GM18870 (cell line): ENCODE measurements around the gene KCTD5.
"Not testable (repeated sequence)": the region's sequence is repeated elsewhere in the genome, so short reads cannot be mapped to it uniquely, and the experiment has no call there.

ENCODE experiments used
- ATAC-seq: cut with Tn5 transposase; IDR thresholded peaks from one replicate; pipeline ENCODE4 v1.9.1; 2021; ENCODE audit warnings: moderate library complexity; ENCODE audit not compliant: unreplicated experiment

The KCTD5 gene

DNA sequence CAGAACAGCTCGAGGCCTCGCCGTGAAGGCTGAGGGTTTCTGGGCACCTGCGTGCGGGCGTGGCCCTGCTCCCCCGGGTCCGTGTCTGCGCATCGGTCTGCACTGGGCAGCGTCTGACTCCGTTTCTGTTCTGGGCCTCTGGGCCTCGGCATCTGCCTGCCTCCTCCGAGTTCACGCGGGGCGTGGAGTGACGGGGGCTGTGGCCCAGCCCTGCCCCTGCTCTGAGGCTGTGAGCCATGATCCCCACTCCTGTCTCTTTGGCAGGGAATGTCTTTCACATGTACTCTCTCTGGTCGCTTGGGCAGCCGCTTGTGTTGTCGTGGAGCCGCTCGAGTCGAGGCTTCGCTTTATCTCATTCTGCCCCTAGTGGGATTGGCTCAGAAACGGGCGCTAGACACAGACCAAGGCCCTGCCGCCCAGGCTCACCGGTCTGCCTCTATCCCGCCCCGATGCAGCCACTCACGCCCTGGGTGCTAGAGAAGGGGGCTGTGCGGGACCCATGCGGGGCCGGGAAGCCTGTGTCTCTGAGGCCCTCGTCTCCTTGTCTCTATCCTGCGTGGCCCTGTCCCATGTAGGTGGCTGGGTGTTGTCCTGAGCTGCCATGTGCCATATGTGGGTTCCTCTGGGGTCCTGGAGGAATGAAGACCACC, 14.4 kb downstream of the KCTD5 start:
- ATAC-seq = not testable (repeated sequence)

DNA sequence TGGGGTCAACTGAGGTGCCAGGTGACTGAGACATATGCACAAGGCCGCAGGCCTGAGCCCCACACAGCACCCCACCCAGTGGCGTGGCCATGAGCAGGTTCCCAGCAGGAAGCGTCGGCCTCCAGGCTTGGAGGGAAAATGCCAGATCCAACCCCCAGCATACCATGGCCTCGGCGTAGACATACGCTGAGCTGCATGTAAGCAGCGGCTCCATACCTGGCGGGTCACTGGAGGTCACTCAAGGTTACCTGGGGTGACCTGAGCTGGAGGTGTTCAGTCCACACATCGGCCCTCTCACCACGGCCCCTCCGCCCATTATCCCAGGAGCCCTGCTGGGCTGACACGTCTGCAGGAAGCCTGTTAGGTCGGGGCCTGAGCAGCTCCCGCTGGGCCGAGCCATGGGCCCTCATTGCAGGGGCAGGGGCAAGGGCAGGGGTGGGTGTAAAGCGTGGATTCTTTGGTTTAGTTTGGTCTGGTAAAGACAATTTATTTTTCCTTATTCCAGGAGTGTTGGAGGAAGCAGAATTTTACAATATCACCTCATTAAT, 15.2 kb downstream of the KCTD5 start:
- no peak for ATAC-seq

DNA sequence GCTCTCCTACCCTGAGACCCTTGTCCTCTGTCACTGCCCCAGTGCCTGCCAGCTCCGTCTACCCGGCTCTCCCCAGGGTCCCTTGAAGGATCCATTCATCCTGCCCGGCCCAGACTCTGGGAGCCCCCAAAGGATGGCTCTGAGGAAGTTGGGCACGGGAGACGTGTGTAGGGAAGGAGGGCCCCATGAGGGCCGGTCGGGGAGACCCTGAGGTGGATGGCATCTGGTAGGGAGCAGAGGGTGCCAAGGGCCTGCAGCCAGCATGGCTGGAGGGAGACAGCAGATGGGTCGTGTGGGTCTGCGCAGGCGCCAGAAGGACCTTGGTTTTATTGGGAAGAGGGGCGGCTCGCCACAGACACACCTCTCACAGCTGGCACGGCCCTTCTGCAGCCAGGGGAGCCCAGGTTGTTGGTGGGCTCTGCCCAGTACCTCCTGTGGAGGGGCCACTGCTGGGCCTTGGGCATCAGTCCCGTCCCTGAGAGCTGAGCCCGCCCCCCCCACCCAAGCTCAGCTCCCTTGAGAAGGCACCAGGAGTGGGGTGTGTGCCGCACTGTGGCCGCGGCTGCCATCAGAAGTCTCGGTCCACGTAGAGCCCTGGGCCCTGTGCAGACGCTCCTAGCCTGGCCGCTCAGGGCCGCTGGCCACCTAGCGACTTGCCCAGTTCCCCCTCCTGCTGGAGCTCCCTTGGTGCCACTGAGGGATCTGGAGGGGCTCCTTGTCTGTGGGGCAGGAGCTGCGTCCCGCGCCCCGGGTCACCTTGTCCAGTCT, 16.0 kb downstream of the KCTD5 start:
- no peak for ATAC-seq

- no peak for ATAC-seq
Measured at GRCh38 chr16:2698965-2699750, 16.8 kb downstream of the KCTD5 start.

GRCh38 chr16:2699791-2700600, 17.7 kb downstream of the KCTD5 start:
- no peak for ATAC-seq

DNA sequence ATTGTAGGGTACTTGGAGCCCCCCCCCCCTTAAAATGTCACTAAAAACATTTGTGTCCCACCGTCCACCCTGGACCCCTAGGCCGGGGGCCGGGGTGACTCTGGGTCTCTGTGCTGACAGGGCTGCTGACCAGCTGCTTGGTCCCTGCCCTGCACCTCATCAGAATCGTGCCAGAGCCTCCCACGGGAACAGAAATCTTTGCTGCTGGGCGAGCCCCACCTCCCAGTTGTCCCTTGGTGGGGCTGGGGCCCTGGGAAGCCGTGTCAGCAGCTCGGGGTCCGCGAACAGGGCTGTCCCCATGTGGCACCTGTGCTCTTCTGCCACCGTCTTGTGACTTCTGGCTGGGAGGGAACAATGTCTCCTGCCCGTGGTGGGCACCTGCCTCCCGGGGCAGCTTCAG, 18.5 kb downstream of the KCTD5 start:
- no peak for ATAC-seq

DNA sequence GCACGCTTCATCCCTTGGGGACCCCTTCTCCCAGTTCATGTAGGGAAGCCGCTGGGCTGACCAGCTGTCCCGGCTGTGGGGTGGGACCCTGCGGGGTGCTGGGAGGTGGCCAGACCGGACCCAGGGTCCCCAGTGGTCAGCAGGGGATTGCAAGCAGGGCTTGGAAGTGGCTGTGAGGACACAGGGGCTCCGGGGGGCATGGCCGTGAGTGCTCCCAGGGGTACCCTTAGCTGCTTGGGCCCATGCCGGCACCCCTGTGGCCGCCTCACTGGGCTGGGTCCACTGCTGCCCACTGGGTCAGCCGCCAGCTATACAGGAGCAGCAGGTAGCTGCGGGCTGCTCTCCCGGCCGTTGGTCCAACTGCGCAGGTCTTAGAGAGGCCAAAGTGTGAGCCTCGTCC, 18.9 kb downstream of the KCTD5 start:
- no peak for ATAC-seq

GRCh38 chr16:2701713-2702437, 19.6 kb downstream of the KCTD5 start:
- no peak for ATAC-seq

- no peak for ATAC-seq
Measured at GRCh38 chr16:2702438-2702825, 20.1 kb downstream of the KCTD5 start.

DNA sequence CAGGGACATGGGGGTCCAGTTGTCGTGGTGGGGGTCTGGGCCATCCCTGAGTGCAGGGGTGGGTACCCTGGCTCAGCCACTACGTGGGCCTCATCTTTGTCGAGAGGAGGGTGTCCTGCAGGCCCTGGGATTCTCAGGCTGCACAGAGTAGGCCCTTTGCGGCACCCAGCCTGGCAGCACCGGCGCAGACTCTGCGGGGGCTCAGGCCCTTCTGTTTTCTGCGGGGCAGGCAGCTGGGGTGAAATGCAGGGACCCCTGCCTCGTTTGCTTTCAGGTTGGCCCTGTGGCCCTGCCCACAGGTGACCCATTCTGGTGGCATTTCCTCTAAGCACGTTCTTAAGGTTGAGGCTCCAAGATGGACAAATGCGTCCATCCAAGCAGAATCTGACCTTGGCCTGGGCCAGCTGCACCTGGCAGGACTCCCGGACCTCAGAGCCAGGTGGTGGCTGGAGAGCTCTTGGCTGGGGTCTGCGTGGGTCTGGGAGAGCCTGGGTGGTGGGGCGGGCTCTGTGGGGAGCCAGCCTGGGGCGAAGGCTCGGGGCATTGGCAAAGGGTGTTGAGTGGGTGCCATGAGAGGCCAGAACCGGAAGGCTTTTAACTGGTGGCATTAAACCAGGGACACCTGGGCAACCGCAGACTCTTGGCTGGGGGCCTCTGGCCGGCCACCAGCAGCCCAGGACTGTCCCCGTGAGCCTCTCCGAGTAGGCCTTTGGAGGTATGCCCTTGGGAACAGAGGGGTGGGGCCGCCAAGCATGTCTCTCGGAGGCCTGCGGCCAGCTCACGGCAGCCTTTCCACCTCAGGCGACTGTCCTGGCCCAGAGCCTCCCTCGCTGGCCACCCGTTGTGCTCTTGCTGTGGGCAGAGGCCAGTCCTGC, 20.8 kb downstream of the KCTD5 start:
- no peak for ATAC-seq

- no peak for ATAC-seq
Measured at GRCh38 chr16:2704166-2704982, 22.1 kb downstream of the KCTD5 start.

- no peak for ATAC-seq
Measured at GRCh38 chr16:2704983-2705275, 22.6 kb downstream of the KCTD5 start.

GRCh38 chr16:2705351-2705750, 23.0 kb downstream of the KCTD5 start:
- ATAC-seq = no peak

DNA sequence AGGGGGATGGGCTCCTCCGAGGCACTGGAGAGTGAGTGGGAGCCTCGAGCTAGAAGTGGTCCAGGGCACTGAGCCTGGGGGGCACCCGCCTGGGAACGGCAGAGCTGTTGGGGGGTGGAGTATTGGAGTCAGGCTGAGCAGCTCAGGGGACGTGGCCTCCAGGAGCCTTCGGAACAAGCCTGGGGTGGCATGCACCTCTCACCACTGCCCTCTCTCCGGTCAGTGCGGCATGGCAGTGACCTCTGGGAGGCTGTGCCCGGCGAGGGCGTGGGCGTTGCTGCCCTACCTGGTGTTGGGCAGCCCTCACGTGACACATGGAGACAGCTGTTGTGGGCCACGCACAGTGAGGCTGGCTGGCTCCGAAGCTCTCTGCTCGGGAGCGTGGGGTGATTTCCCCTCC, 23.8 kb downstream of the KCTD5 start:
- ATAC-seq = no peak

GRCh38 chr16:2706611-2707311, 24.4 kb downstream of the KCTD5 start:
- no peak for ATAC-seq

GRCh38 chr16:2707368-2708289, 25.3 kb downstream of the KCTD5 start:
- ATAC-seq = no peak

DNA sequence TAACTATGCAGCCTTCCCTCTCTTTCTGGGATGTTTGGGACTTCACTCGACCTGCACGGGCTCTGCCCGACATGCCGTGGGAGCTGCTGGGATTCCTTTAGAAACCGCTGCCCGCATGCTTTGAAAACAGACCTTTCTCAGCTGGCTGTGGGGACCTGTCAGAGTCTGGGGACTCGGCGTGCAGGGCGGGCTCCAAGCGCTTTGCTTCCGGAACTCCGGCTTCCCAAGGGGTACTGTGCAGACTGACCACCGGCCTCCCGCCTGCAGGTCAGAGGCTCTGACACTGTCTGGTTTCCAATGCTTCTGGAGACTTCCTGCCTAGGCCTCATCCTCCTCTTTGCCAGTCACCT, 25.9 kb downstream of the KCTD5 start:
- no peak for ATAC-seq
